Cardiac fibroblast (primary cell): ENCODE data around the gene EBNA1BP2.
"Not testable (repeated sequence)": the region's sequence is repeated elsewhere in the genome, so short reads cannot be mapped to it uniquely, and the experiment has no call there.

ENCODE experiments used
- DNase-seq, 2 donors: peaks; one replicate each; pipeline versions ENCODE4 v3.0.0 to v3.0.0-alpha.2; 2010; ENCODE audit warnings: low read depth in 2 of 2
- H3K4me3 ChIP-seq, 2 donors: replicated peaks in 1 of 2; 1 replicate in 1 of 2; 2 replicates in 1 of 2; pipeline ENCODE4 v1.5.1; 2011; ENCODE audit warnings: low read depth in 2 of 2, low read length in 2 of 2, mild to moderate bottlenecking in 2 of 2, moderate library complexity in 1 of 2
- TF ChIP-seq, protein P1 (sequence below): IDR thresholded peaks from one replicate; pipeline ENCODE4 v1.5.1; 2011; ENCODE audit warnings: low read depth, mild to moderate bottlenecking, low read length, inconsistent platforms

The EBNA1BP2 gene

GRCh38 chr1:43171876-43172526, at the start of gene EBNA1BP2, which contains the start of gene CFAP57:
TSS of gene EBNA1BP2 (minus strand) at chr1:43172290. CDS start at chr1:43172118, 172 bp downstream.
TSS of gene CFAP57 (plus strand) at chr1:43172330. CDS start at chr1:43172754, 424 bp downstream.
- H3K4me3 ChIP-seq: peak within 1 kb of the TSS; percentile 80 to 91
- TF ChIP-seq, protein P1, sequence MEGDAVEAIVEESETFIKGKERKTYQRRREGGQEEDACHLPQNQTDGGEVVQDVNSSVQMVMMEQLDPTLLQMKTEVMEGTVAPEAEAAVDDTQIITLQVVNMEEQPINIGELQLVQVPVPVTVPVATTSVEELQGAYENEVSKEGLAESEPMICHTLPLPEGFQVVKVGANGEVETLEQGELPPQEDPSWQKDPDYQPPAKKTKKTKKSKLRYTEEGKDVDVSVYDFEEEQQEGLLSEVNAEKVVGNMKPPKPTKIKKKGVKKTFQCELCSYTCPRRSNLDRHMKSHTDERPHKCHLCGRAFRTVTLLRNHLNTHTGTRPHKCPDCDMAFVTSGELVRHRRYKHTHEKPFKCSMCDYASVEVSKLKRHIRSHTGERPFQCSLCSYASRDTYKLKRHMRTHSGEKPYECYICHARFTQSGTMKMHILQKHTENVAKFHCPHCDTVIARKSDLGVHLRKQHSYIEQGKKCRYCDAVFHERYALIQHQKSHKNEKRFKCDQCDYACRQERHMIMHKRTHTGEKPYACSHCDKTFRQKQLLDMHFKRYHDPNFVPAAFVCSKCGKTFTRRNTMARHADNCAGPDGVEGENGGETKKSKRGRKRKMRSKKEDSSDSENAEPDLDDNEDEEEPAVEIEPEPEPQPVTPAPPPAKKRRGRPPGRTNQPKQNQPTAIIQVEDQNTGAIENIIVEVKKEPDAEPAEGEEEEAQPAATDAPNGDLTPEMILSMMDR: no peak
- DNase-seq: peak; percentile 95 to 96

DNA sequence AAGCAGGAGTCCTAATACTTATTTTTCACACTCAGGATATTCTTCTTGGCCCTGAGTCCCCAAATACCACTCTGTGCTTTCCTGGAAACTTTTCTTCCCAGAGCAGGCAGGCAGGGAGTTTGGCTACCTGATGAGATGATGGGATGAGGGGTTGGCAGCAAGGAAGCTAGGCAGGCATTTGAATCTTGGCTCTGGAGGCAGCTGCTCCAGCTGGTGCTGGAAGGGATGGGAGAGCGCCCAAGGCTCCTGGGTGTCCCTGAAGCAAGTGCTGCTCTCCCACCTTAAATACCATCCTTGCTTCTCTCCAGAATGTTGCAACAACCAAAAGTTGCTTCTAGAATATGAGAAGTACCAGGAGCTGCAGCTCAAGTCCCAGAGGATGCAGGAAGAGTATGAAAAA, 49.7 kb upstream of the EBNA1BP2 start:
- TF ChIP-seq, protein P1: no peak
- H3K4me3 ChIP-seq: no peak overlapping the region
- no peak for DNase-seq

DNA sequence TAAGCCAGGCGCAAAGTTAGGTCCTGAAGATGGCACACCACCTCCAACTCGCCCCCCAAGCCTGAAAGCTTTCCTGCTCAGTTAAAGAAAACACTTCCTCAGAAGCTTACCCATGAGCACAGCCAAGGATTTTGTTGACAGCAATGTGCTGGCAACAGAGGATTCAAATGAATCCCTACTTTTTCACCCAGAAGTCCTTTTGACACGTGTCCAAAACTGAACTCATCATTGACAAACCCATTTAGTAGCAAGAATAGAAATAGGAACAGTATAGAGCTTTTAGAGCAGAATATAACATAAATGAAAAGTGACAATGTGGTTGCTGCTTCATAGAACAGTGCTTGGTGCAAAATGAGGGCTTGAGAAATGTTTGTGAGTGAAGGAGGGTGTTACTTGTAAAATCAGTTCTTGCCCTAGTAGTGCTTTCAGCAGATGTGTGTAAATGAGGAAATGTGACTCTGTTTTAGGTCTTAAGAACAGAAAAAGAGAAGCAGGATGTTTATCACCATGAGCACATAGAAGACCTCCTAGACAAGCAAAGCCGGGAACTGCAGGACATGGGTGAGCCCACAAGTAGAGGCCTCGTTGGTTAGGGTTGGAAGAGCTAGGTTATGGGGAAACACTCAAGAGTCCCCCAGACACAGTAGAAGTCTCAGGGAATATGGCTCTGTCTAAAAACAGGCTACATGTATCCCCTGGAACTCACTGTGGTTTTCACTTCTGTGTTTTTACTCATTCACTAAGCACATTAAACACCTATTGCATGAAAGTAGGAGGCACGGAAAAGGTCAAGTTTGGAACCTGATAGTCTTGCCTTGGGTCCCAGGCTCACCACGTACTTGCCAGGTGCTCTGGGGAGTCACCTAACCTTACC, 49.1 kb upstream of the EBNA1BP2 start:
- TF ChIP-seq, protein P1: no peak
- DNase-seq: no peak
- no peak overlapping the region for H3K4me3 ChIP-seq

DNA sequence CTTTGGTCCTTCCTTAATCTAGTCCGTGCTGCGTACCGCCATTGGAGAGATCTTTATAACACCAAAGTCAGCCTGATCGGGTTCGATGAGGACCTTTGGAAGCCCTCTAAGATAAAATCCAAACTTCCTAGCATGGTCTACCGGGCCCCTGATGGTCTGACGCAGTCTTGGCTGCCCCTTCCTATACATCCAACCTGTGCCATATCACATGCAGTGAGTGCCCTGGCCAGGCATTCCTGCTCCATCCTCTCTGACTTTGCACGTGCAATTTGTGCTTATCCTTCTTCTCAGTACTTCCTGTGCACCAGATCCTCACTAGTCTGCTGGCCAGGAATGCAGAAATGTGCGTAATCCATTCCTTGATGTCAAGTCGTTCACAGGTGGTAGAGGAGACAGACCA, 45.7 kb upstream of the EBNA1BP2 start:
- DNase-seq: no peak
- TF ChIP-seq, protein P1: no peak
- no peak overlapping the region for H3K4me3 ChIP-seq

DNA sequence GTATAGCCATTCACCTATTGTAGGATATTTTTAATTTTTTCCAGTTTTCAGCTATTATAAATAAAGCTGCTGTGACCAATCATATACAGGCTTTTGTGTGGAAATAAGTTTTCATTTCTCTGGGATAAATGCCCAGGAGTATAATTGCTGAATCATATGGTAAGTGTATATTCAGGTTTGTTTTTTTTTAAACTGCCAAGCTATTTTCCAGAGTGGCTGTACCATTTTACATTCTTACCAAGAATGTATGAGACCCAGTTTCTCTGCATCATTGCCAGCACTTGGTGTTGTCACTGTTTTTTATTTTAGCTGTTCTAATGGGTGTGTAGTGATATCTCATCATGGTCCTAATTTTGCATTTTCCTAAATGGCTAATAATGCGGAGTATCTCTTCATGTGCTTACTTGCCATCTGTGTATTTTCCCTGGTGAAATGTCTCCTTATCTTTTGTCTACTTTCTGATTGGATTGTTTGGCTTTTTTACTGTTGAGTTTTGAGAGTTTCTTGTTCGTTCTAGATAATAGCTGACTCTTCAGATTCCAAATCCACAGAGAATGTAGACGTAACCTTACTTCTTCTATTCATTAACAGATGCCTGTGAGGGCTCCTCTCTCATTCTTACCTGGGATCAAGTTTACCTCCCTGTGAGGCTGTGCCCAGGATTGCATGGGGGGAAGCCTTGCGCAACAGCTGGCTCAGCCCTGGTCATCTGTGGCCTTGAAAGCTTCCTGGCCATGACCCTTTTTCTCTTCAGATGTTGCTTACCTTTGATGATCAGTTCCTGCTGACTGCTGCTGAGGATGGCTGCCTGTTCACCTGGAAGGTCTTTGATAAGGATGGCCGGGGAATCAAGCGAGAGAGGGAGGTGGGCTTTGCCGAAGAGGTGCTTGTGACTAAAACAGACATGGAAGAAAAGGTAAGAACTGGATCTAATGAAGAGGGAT, 42.7 kb upstream of the EBNA1BP2 start:
- H3K4me3 ChIP-seq: no peak overlapping the region
- peak; percentile 37 to 59 for DNase-seq
- TF ChIP-seq, protein P1: no peak

DNA sequence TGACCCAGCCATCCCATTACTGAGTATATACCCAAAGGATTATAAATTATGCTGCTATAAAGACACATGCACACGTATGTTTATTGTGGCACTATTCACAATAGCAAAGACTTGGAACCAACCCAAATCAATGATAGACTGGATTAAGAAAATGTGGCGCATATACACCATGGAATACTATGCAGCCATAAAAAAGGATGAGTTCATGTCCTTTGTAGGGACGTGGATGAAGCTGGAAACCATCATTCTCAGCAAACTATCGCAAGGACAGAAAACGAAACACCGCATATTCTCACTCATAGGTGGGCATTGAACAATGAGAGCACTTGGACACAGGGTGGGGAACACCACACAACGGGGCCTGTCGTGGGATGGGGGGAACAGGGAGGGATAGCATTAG, 36.2 kb upstream of the EBNA1BP2 start:
- H3K4me3 ChIP-seq, DNase-seq: not testable (repeated sequence)
